Activated CD4-positive, alpha-beta T cell treated with anti-CD3 and anti-CD28 coated beads, Interleukin-2, amount 10 ng/mL, durations not matched to agents 7 days and 5 days (primary cell): ENCODE results near the gene TTC16. TPM values are rescaled to one million over a fixed set of nuclear protein-coding genes. Genes with fewer than 3 reads are reported as not detected.
"Not testable (repeated sequence)": the region's sequence is repeated elsewhere in the genome, so short reads cannot be mapped to it uniquely, and the experiment has no call there.

Experiments
- CTCF ChIA-PET: fragments of 350-600 bp; sonication (Branson Sonifier 250); formaldehyde crosslinking; loops from one replicate; lab custom pipeline; 2021; ENCODE audit warnings: antibody characterized with exemption; lab: Charles Lee
- POLR2A ChIA-PET: fragments of 350-600 bp; sonication (Branson Sonifier 250); formaldehyde crosslinking; loops from one replicate; lab custom pipeline; 2021; ENCODE audit warnings: antibody characterized with exemption; lab: Charles Lee
- DNase-seq: peaks from one replicate; pipeline ENCODE4 v3.0.0-alpha.2; 2020
- H3K27ac Mint-ChIP-seq: one replicate; pipeline ENCODE4 v1.8.0; 2021; ENCODE audit warnings: mild to moderate bottlenecking, moderate library complexity, mixed read lengths
- H3K27me3 Mint-ChIP-seq: one replicate; pipeline ENCODE4 v1.8.0; 2021; ENCODE audit warnings: mixed read lengths
- H3K36me3 Mint-ChIP-seq: one replicate; pipeline ENCODE4 v1.8.0; 2021; ENCODE audit warnings: low read depth, mixed read lengths
- H3K4me1 Mint-ChIP-seq: one replicate; pipeline ENCODE4 v1.8.0; 2021; ENCODE audit warnings: mixed read lengths
- H3K4me3 Mint-ChIP-seq: one replicate; pipeline ENCODE4 v1.8.0; 2021; ENCODE audit warnings: mild to moderate bottlenecking, moderate library complexity, mixed read lengths
- H3K9me3 Mint-ChIP-seq: one replicate; pipeline ENCODE4 v1.8.0; 2021; ENCODE audit warnings: mixed read lengths
- total RNA-seq, 2 experiments: library from RNA; stranded (reverse); gene quantifications; one replicate each; pipeline ENCODE4 v1.2.3, GENCODE V29; 2021

The TTC16 gene
- total RNA-seq, 2 experiments from 2014 or later: 1.2 to 1.6 TPM

DNA sequence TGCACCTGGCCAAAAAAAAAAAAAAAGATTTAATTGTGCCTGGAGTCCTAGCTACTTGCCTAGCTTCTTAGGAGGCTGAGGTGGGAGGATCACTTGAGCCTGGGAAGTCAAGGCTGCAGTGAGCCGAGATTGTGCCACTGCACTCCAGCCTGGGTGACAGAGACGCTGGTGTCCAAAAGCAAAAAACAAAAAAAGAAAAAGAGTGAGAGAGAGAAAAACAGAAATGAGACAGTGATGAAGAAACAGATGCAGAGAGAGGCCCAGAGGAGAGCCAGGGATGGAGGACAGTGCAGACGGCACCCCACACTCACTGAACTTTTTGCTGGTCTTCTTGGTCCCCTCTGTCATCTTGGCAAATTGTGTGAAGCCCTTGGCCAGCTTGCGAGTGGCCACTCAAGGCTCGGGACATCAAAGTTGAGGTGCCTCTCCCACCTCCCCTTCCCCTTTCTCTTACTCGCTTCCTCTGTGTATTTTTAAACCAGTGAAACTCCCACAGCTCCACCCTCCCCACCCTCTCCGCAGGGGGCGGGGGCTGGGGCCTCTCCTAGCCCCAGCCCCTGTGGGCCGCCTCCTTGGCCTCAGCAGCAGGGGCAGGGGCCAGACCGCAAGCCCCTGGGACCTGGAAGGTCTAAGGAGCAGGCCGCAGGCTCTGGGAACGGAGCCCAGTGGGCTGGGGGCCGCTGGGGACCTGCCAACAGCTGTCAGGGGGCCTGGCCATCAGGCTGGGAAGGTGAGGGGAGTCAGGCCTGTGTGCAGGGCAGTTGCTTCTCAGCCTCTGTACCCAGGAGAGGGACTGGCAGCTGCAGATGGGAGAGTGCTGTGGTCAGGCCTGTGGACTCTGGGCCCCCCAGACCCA lies 62.6 kb downstream of the TTC16 start, which contains the start of gene SH2D3C:
TSS of gene SH2D3C (minus strand) at position 387 of the 856 bp plus-strand sequence. CDS start at position 348, 39 bp downstream.
- Mint-ChIP-seq H3K27ac (peak within 1 kb of the TSS; percentile 97), H3K4me1 (peaks cover 64% of the 10 kb centered on the region), H3K27me3 (no peaks in the 10 kb centered on the region), H3K9me3 (no peaks in the 10 kb centered on the region), H3K36me3 (peaks cover 32% of the 10 kb centered on the region), H3K4me3 (peak within 1 kb of the TSS; percentile 100)
- ChIA-PET POLR2A (interaction anchor here (0.6 kb wide), 1 partner anchor 350 kb away, joined by 4 read pairs; no protein-coding TSS in a partner anchor), CTCF (interaction anchor here (0.6 to 3.4 kb wide), 8 partner anchors 11 to 165 kb away, joined by 3 to 25 read pairs (median 4); partner anchors contain the start of genes FPGS and TOR2A)
- peak; percentile 60 for DNase-seq

DNA sequence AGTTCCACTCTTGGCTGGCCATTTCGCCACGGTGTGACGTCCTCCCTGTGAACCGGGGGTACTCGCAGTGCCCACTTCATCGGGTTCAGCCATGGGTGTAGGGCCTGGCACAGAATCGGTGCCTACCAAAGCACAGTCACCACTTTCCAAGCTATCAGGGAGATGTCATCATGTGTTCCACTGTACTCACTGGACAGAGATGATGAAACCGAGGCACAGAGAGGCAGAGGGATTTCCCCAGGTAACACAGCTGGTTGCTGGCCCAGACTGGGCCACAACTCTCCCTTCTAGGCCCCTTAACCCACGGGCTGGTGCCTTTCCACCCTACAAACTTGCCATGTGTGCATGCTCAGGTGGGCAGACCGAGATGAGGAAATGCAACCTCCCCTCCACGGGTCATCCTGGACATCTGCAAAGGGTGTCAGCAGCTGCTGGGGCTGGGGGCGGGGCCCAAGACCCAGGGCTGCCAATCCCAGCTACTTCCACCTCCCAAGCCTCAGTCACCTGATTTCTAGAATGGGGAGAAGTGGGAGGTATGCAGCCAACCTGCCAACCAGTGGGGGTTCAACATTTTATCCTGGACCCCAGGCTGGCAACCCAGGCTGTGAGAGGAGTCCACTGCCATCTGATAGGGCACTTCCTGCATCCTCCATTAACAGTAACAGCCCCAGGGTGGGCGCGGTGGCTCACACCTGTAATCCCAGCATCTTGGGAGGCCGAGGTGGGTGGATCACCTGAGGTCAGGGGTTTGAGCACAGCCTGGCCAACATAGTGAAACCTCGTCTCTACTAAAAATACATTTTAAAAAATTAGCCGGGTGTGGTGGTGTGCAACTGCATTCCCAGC lies 63.5 kb downstream of the TTC16 start:
- DNase-seq: peak; percentile 56
- ChIA-PET POLR2A (no interaction called here), CTCF (interaction anchor here (0.6 to 3.4 kb wide), 10 partner anchors 9 to 164 kb away, joined by 3 to 25 read pairs (median 4); partner anchors contain the start of gene TOR2A)
- Mint-ChIP-seq H3K4me1 (peaks cover 66% of the 10 kb centered on the region), H3K27ac (peak overlapping the region; percentile 97), H3K9me3 (no peaks in the 10 kb centered on the region), H3K4me3 (peak overlapping the region; percentile 100), H3K36me3 (peaks cover 26% of the 10 kb centered on the region), H3K27me3 (no peaks in the 10 kb centered on the region)

DNA sequence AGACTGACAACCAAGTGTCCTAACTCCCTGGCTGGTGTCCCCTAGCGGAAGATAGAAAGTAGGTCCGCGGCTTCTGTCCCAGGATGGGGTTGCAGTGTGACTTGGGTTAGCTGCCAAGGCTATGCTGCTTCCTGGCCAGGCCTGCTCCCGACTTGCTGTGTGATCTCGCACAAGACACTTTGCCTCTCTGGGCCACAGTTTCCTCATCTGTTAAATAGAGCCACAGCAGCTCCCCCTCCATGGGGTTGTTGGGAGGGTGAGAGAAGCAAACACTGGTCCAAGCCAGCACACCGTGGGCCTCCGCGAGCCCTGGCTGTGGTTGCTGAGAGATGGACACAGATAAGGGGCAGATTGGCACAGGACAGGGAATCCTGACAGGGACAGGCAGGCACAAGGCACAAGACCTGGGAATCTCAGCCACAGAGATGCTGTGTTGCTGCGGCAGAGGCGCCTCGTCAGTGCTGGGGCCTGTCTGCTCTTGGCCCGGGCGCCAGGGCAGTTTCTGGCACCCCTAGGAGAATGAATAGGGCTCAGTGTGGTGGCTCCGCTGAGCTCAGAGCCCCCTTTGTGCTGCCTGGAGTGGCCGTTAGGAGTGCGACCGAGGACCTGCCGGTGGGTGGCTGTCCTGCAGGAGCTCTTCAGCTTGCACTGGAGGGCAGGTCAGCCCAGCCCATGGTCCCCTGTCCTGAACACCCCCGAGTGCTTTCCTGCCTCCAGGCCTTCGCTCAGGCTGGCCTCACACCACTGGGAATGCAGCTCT lies 64.4 kb downstream of the TTC16 start:
- Mint-ChIP-seq H3K9me3 (no peaks in the 10 kb centered on the region), H3K36me3 (peaks cover 20% of the 10 kb centered on the region), H3K4me3 (no peak overlapping the region), H3K27me3 (no peaks in the 10 kb centered on the region), H3K27ac (peak overlapping the region; percentile 97), H3K4me1 (peaks cover 65% of the 10 kb centered on the region)
- ChIA-PET CTCF (interaction anchor here (0.6 to 3.4 kb wide), 8 partner anchors 8 to 199 kb away, joined by 3 to 25 read pairs (median 4); partner anchors contain the start of gene TOR2A), POLR2A (no interaction called here)
- no peak for DNase-seq

GRCh38 chr9:127780909-127781308 lies 65.0 kb downstream of the TTC16 start:
- H3K4me1 Mint-ChIP-seq: peaks cover 65% of the 10 kb centered on the region
- H3K4me3 Mint-ChIP-seq, POLR2A ChIA-PET: not testable (repeated sequence)

More at GRCh38 chr9:127780909-127781308, 65.0 kb downstream of the TTC16 start:
- H3K27me3 Mint-ChIP-seq, DNase-seq, H3K9me3 Mint-ChIP-seq: not testable (repeated sequence)
- Mint-ChIP-seq H3K27ac (peak overlapping the region; percentile 87), H3K36me3 (peaks cover 20% of the 10 kb centered on the region)
- CTCF ChIA-PET: interaction anchor here (0.6 to 3.4 kb wide), 4 partner anchors 7 to 200 kb away, joined by 3 to 25 read pairs (median 4); partner anchors contain the start of gene TOR2A

Other genes starting within 250 kb of the TTC16 start
- 10 to 100 TPM; 12.1 to 17.7 TPM for gene STXBP1, start 103.8 kb upstream of the TTC16 start, total RNA-seq
- gene CFAP157, start 9.1 kb upstream of the TTC16 start, total RNA-seq: not detected
- gene PTRH1, start 416 bp upstream of the TTC16 start, total RNA-seq: 10 to 100 TPM in 1 of 2 experiments, 1 to 10 TPM in 1; 8.7 to 11.0 TPM
- gene TOR2A, start 19.2 kb downstream of the TTC16 start, total RNA-seq: 10 to 100 TPM; 21.7 to 24.0 TPM
- gene SH2D3C, start 62.6 kb downstream of the TTC16 start, total RNA-seq: 10 to 100 TPM; 67.9 to 71.4 TPM
- 100 to 1,000 TPM in 1 of 2 experiments, 10 to 100 TPM in 1; 99.4 to 110 TPM for gene CDK9, start 70.0 kb downstream of the TTC16 start, total RNA-seq
- 10 to 100 TPM; 66.7 to 78.1 TPM for gene FPGS, start 86.8 kb downstream of the TTC16 start, total RNA-seq
- gene ENG, start 138.6 kb downstream of the TTC16 start, total RNA-seq: 10 to 100 TPM; 17.2 to 17.3 TPM
- gene AK1, start 161.6 kb downstream of the TTC16 start, total RNA-seq: 10 to 100 TPM; 53.7 to 62.3 TPM
- 100 to 1,000 TPM; 100 to 122 TPM for gene ST6GALNAC6, start 183.5 kb downstream of the TTC16 start, total RNA-seq
- gene ST6GALNAC4, start 201.0 kb downstream of the TTC16 start, total RNA-seq: 10 to 100 TPM; 16.8 to 22.4 TPM
- 1 to 10 TPM; 2.5 to 4.1 TPM for gene PIP5KL1, start 214.7 kb downstream of the TTC16 start, total RNA-seq
- 10 to 100 TPM; 79.9 to 80.4 TPM for gene DPM2, start 221.8 kb downstream of the TTC16 start, total RNA-seq